HepG2 (cell line): ENCODE results near the gene PRDX5. TPM values are rescaled to one million over a fixed set of nuclear protein-coding genes. Genes with fewer than 3 reads are reported as not detected.

ENCODE experiments used
- ASH2L ChIP-seq: fragments of 300-600, 200-600 bp; sonication (generic); IDR thresholded peaks from 2 replicates; pipeline ENCODE4 v1.7.0; 2017; ENCODE audit warnings: low read depth, mild to moderate bottlenecking, moderate library complexity, mixed read lengths, low read length; ENCODE audit not compliant: insufficient read length
- BHLHE40 ChIP-seq: IDR thresholded peaks from 2 replicates; pipeline ENCODE4 v1.6.1; 2011; ENCODE audit warnings: low read length, improper control_type of control experiment
- BRD4 ChIP-seq: sonication (generic); formaldehyde crosslinking; IDR thresholded peaks from 2 replicates; pipeline ENCODE4 v1.4.0; 2020; ENCODE audit warnings: missing genetic modification reagents
- ELK4 ChIP-seq: sonication (generic); formaldehyde crosslinking; IDR thresholded peaks from 2 replicates; pipeline ENCODE4 v1.9.0; 2021; ENCODE audit warnings: missing genetic modification reagents, borderline replicate concordance
- ETV5 ChIP-seq: IDR thresholded peaks from 2 replicates; pipeline ENCODE4 v1.6.1; 2018; ENCODE audit warnings: missing biosample characterization, missing genetic modification reagents, inconsistent platforms, borderline replicate concordance
- GLMP ChIP-seq: sonication (generic); formaldehyde crosslinking; IDR thresholded peaks from 2 replicates; pipeline ENCODE4 v1.9.0; 2021; ENCODE audit warnings: missing genetic modification reagents, mild to moderate bottlenecking, borderline replicate concordance
- MAF1 ChIP-seq: sonication (generic); formaldehyde crosslinking; IDR thresholded peaks from 2 replicates; pipeline ENCODE4 v1.5.0; 2020; ENCODE audit warnings: missing genetic modification reagents, borderline replicate concordance
- MTERF4 ChIP-seq: sonication (generic); formaldehyde crosslinking; IDR thresholded peaks from 2 replicates; pipeline ENCODE4 v1.8.0; 2023; ENCODE audit warnings: mild to moderate bottlenecking, missing genetic modification reagents
- MYPOP ChIP-seq: sonication (generic); formaldehyde crosslinking; IDR thresholded peaks from 2 replicates; pipeline ENCODE4 v1.8.1; 2023; ENCODE audit warnings: mild to moderate bottlenecking, moderate library complexity, missing genetic modification reagents
- NFKBIZ ChIP-seq: IDR thresholded peaks from 2 replicates; pipeline ENCODE4 v1.6.1; 2018; ENCODE audit warnings: missing genetic modification reagents, missing compliant biosample characterization
- ZBTB39 ChIP-seq: sonication (generic); formaldehyde crosslinking; IDR thresholded peaks from 2 replicates; pipeline ENCODE4 v1.5.0; 2020; ENCODE audit warnings: missing genetic modification reagents
- ZFP36 ChIP-seq: fragments of 150-350 bp; IDR thresholded peaks from 2 replicates; pipeline ENCODE4 v1.6.1; 2018; ENCODE audit warnings: borderline replicate concordance, low read length, low read depth; ENCODE audit not compliant: partially characterized antibody
- ZNF335 ChIP-seq: sonication (generic); formaldehyde crosslinking; IDR thresholded peaks from 2 replicates; pipeline ENCODE4 v1.4.0; 2020; ENCODE audit warnings: missing genetic modification reagents
- ZNF382 ChIP-seq: sonication (generic); formaldehyde crosslinking; IDR thresholded peaks from 2 replicates; pipeline ENCODE4 v1.5.0; 2020; ENCODE audit warnings: missing genetic modification reagents, mild to moderate bottlenecking, borderline replicate concordance
- ZNF607 ChIP-seq: sonication (generic); formaldehyde crosslinking; IDR thresholded peaks from 2 replicates; pipeline ENCODE4 v1.5.1; 2020; ENCODE audit warnings: missing genetic modification reagents, mild to moderate bottlenecking, borderline replicate concordance
- ZNF687 ChIP-seq: sonication (generic); formaldehyde crosslinking; IDR thresholded peaks from 2 replicates; pipeline ENCODE4 v1.5.1; 2020; ENCODE audit warnings: mild to moderate bottlenecking, missing genetic modification reagents, moderate library complexity
- ZNF879 ChIP-seq: sonication (generic); formaldehyde crosslinking; IDR thresholded peaks from 2 replicates; pipeline ENCODE4 v1.8.1; 2023; ENCODE audit warnings: missing genetic modification reagents
- ZSCAN12 ChIP-seq: sonication (generic); formaldehyde crosslinking; IDR thresholded peaks from 2 replicates; pipeline ENCODE4 v1.9.0; 2021; ENCODE audit warnings: mild to moderate bottlenecking, missing genetic modification reagents
- polyA plus RNA-seq, 8 experiments: library from polyadenylated mRNA; depleted of rRNA in 3 of 8; stranded (reverse) in 7 of 8; unstranded in 1 of 8; fragments of >200 nt; fragmentation: Illumina TruSeq in 4 of 8; extraction: Trizol in 4 of 8; gene quantifications; 2 replicates each; pipeline versions ENCODE4 v1.2.1 to v1.2.3, GENCODE V29; 2011 to 2016; ENCODE audit warnings: low read depth in 4 of 8, missing spikeins in 1 of 8, mixed read lengths in 1 of 8; ENCODE audit not compliant: insufficient read depth in 1 of 8
- total RNA-seq, 5 experiments: library from RNA; depleted of rRNA; stranded (reverse); fragments of >200 nt; fragmentation: Illumina TruSeq; extraction: Trizol; gene quantifications; 2 replicates each; pipeline ENCODE4 v1.2.3, GENCODE V29; 2016; ENCODE audit warnings: low read depth in 1 of 5

Gene PRDX5
- total and polyA plus RNA-seq, 2 of the 13 experiments (the other 11 are each of a cell fraction or from before 2014, with no cell fraction given), result 215 to 311 TPM

- TF ChIP-seq MAF1, result peak; percentile 14
- no peak for TF ChIP-seq ZNF335 (CRISPR knock-in tag)
- TF ChIP-seq MYPOP (CRISPR knock-in tag), result peak; percentile 51; the same call in 1 of the 2 replicates
- no peak for TF ChIP-seq MTERF4
- no peak for TF ChIP-seq ZNF879
- peak; percentile 55; the same call in 1 of the 2 replicates for TF ChIP-seq ZNF607
- TF ChIP-seq ASH2L, result peak; percentile 3
- TF ChIP-seq ZBTB39 (CRISPR knock-in tag), result no peak
- no peak for TF ChIP-seq ELK4 (CRISPR knock-in tag)
- no peak for TF ChIP-seq NFKBIZ (CRISPR knock-in tag)
- TF ChIP-seq ZNF687 (CRISPR knock-in tag), result 0 out of 2 replicates have a peak, but pooled peaks have one; percentile 25
- TF ChIP-seq ETV5 (CRISPR knock-in tag), result peak; percentile 73
- TF ChIP-seq BRD4 (CRISPR knock-in tag), result peak; percentile 49; the same call in 1 of the 2 replicates
- no peak for TF ChIP-seq ZSCAN12 (CRISPR knock-in tag)
- no peak for TF ChIP-seq GLMP (CRISPR knock-in tag)
- no peak for TF ChIP-seq BHLHE40
- peak; percentile 98 for TF ChIP-seq ZFP36
- TF ChIP-seq ZNF382 (CRISPR knock-in tag), result no peak
These were observed 48.9 kb upstream of the PRDX5 start (continued) for GRCh38 chr11:64268893-64269539.
